Retinal pigment epithelial cell (primary cell): Measurements from ENCODE around the gene TPCN2.

Source experiments
- DNase-seq: peaks from one replicate; pipeline ENCODE4 v3.0.0-alpha.2; 2010; ENCODE audit warnings: low read depth
- H3K4me3 ChIP-seq: 2 replicates; pipeline ENCODE4 v1.5.1; 2011; ENCODE audit warnings: mild to moderate bottlenecking, low read length, control low read depth, moderate library complexity
- CTCF ChIP-seq: conservative IDR thresholded peaks from 2 replicates; pipeline ENCODE4 v1.5.1; 2011; ENCODE audit warnings: low read depth, low read length, control low read depth, inconsistent platforms

TPCN2 gene

GRCh38 chr11:69011624-69012091 lies 37.1 kb upstream of the TPCN2 start:
- no peak for DNase-seq
- no peak overlapping the region for H3K4me3 ChIP-seq
- no peak for TF ChIP-seq CTCF

DNA sequence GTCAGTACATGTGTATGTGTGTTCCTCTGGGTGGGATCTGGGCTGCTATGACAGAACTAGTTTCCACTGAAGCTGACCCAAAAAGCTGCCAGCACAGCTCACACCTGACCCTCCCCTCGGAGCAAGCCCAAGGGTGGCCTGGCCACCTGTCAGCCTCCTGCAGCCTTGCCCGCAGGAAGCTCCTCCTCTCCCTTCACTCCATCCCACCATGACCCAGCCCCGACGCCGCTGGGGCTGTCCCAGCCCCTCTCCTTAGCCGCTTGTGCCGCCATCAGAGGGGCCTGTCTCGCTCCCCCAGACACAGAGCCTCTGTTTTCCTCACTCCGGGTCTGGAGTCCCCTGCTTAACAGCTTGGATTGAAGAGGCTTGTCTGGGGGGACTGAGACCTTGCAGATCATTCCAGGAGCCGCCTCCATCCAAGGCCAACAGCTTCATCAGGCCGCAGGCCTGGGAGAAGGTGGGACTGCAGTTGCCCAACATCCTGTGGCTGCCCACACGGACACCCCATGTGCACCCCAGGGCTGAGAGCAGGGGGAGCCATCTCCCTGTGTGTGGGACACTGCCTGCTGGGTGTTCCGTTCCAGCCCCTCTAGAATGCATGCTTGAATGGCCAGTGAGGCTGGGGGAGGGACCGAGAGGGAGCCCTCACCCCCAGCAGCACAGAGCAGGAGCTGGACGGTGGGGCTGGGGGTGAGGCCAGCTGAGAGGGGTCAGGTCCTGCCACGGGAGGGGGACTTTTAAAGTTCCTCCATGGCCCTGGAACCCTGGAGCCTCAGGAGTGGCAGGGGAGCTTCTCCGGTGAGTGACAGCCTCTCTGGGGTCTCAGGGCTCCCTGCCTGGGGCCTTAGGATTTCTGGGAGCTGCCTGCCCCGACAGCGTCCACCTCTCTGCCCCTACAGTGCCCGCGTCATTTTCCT lies 36.4 kb upstream of the TPCN2 start:
- no peak for DNase-seq
- H3K4me3 ChIP-seq, result no peak overlapping the region
- no peak for TF ChIP-seq CTCF

DNA sequence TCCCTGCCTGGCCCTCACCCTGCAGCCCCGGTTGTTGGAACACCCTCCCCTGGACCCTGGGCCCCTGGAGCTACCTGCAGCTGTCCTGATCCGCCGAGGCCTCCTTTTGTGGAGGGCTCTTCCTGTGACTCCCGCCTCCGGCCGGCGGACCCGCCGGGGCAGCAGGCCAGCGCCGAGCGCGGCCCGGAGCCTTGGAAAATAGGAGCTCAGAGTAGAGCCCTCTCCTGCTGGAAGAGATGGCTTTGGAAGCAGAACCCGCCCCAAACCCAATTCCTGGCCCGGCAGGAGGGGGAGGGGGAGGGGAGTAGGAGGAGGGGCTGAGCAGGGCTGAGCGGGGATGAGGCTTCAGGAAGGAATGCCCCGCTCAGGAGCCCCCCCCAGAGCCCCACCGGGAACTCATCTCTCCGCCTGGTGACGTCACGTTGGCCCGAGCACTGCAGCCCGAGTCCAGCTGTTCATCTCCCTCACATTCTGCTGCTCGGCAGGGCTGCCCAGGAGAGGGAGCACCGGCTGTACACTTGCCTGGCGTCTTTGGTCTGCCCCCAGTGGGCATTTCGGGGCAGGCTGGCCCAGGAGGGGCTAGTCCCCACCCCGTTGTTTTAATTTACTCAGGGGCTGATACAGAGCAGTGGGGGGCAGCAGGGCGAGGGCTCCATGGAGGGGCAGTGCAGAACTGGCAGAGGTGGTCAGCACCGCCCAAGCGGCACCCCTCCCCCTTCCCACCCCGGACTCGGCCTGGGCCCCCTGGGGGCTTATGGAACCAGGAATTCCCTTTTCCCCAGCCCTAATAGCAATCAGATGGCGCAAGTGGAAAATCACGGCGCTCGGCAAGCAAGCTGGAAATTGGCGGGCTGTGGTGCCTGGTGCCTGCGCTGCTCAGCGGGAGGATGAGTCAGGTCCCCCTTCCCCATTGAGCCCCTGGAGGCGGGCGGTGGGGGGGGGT lies 35.5 kb upstream of the TPCN2 start, which contains the start of gene MRGPRF:
Gene MRGPRF, minus strand, starts transcription at position 238 of the 943 bp plus-strand sequence. CDS start 3,345 bp downstream, outside the sequence.
- no peak for DNase-seq
- H3K4me3 ChIP-seq, result peak within 1 kb of the TSS; percentile 19

DNA sequence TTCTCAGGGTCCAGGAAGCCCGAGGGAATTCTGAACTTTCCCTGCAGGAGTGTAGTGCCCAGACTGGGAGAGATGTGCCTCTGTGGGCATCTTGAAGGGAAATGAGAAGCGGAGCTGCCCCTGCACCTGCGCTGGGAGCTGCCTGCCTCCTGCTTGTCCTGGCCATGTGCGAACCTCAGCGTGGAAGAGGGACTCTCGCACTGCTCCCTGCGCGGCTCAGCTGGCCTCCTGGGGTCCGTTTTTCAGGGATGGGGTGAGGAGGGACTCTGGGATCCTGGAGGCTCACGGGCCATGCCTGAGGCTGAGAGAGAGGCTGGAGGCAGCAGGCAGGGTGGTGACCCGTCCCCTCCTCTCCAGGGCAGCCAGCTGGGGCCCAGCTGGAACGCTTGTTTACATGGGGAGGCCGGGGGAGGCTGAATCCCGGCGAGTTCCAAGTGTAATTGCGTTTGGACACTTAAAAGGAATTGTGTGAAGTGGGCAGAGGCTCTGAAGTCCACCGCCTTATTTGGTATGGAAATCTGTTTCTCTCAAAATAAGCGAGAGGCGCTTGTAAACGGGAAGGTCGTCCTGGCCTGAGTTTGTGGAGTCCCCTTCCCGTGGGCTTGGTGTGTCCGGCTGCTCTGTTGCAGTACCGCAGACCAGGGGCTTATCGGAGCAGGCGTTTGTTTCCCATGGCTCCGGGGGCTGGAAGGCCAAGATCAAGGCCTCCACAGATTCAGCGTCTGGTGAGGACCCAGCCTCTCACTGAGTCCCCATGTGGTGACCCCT lies 34.5 kb upstream of the TPCN2 start:
- no peak overlapping the region for H3K4me3 ChIP-seq
- TF ChIP-seq CTCF, result no peak
- no peak for DNase-seq

More for the DNA sequence above, 35.5 kb upstream of the TPCN2 start, which contains the start of gene MRGPRF:
- peak; percentile 55 for TF ChIP-seq CTCF

DNA sequence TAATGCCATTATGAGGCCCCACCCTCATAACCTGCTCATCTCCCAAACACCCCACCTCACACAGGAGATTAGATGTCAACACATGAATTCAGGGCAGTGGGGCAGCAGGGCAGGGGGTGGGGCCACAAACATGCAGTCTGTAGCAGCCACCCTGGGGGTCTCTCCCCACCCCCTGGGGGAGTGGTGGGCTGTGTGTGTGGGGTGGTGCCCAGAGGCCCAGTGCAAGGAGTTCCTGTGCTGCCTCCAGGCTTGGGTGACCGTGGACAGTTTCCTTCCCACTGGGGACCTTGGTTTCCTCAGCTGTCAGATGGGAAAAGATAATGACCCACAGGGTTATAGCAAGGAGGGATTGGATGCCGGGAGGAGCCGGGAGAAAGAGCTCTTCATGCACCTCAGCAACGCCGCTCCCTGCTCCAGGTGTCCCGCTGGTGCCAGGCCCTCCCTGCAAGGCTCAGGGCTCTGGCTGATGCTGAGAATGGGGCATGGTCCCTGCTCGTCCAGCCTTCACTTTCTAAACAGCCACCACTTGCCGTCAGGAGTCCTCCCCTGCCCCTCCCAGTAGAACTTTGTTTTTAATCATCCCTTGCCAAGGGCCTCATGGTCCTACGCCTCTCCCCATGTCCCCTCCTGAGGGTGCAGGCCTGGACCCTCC lies 33.7 kb upstream of the TPCN2 start:
- no peak for TF ChIP-seq CTCF
- no peak overlapping the region for H3K4me3 ChIP-seq
- DNase-seq, result no peak

DNA sequence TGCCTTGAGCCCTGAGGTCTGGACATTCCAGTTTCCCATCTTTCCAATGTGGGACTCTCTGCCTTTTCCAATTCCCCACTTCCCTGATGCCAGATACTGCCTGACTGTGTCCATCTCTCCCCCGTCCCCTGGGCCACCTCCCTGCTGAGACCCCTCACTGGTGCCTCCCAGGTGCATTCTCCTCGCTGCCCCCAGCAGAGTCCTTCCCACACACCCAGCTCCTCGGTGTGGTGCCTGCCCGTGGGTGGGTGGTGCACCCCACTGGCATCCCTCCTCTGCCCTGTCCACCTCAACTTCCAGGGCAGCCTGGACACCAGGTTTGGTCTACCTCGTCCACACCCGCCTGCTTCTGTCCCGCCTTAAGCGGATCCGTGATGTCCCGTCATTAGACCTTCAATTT lies 30.8 kb upstream of the TPCN2 start:
- DNase-seq, result no peak
- TF ChIP-seq CTCF, result no peak
- H3K4me3 ChIP-seq, result no peak overlapping the region
